Activated CD8-positive, alpha-beta memory T cell treated with anti-CD3 and anti-CD28 coated beads for 1 hour (primary cell): ENCODE measurements around the gene SLC13A2.
"Not testable (repeated sequence)": the region's sequence is repeated elsewhere in the genome, so short reads cannot be mapped to it uniquely, and the experiment has no call there.

ENCODE experiments used
- DNase-seq, 2 donors: peaks; one replicate each; pipeline ENCODE4 v3.0.0-alpha.2; 2020; ENCODE audit warnings: low read depth in 1 of 2; ENCODE audit errors: extremely low read depth in 1 of 2

The SLC13A2 gene

DNA sequence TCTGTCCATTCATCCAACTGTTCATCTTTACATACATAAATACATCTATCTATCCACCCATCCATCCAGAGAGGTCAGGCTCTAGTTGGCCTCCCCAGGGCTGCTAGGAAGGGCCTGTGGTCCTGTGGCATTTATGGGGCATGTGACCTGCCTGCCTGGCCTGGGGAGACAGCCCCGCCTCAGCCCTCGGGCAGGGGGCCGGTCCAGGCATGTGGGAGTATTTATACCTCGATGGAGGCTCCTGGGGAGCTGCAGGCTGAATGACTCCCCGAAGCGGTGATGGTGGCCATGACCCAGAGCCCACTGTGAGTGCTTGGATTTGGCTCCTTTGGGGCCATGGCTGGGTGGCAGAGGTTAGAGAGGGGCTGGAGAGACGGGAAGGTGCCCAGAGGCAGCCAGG is 40.0 kb downstream of the SLC13A2 start:
- no peak for DNase-seq

DNA sequence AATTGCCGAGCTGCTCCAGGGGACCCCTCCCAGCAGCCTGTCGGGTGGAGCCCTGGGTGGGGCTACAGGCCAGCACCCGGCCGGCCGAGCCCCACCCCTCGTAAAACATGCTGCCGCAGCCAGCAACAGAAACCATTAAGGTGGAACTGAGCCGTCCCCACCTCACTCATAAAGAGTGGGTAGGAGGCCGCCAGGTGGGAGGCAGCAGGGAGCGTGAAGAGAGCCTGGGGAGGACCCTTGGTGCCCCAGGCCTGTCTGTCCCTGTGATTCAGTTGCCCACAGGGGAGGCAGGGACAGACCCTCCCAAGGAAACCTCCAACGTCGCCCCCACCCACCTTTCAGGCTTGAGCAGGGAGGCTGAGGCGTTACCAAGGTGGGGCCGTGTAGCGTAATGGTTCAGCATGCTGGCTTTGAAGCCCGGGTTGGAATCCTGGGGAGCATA is 41.1 kb downstream of the SLC13A2 start:
- no peak for DNase-seq

- DNase-seq = no peak
Measured at GRCh38 chr17:28515518-28515917, 42.1 kb downstream of the SLC13A2 start.

DNA sequence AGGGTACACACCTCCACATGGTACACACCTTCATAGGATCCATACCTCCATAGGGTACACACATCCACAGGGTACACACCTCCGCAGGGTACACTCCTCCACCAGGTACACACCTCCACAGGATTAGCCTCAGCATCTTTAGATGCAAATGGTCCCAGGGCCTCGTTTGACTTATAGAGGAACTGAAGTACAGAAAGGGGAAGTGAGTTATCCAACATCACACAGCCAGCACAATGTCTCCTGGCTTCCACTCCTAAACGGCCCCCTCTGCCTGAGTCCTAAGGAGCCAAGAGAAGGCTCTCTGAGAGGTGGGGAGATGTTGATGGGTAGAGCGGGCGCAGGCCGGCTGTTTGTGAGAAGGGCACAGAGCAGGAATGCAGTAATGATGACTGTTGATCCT is 44.7 kb downstream of the SLC13A2 start:
- no peak for DNase-seq

DNA sequence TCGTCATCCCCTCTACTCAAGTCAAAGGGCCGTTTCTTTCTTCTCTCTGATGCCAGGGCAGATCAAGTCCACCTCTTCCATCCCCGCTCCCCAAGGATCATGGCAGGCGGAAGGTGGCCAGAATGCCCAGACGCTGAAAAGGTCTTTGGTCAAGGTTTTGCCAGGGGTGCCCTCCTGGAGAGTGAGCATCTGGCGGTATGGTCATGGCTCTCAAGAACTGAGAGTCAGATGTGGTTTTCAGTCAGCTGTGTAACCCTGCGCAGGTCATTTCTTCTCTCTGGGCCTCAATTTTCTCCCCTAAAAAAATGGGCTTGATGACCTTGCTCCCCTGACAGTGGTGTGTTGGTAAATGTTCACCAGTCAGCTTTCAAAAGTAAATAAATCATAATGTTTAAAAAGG is 45.1 kb downstream of the SLC13A2 start:
- DNase-seq = no peak

DNA sequence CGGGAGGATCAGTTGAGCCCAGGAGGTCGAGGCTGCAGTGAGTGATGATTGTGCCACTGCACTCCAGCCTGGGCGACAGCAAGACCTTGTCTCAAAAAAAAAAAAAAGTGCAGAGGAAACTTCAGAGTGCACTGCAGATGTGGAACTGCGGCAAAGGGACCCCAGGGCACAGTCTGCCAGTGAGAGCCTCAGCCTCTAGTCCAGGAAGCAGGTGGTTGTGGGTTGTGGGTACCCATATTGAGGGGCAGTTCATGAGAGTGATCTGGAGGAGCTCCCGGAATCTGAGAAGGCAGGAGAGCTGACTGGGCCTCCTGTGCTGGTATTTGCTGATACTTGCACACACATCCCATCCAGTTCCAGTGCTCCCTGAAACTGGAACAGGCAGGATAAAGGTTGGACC is 45.8 kb downstream of the SLC13A2 start:
- DNase-seq = no peak

- DNase-seq = no peak
Measured at GRCh38 chr17:28520687-28521086, 47.2 kb downstream of the SLC13A2 start.

DNA sequence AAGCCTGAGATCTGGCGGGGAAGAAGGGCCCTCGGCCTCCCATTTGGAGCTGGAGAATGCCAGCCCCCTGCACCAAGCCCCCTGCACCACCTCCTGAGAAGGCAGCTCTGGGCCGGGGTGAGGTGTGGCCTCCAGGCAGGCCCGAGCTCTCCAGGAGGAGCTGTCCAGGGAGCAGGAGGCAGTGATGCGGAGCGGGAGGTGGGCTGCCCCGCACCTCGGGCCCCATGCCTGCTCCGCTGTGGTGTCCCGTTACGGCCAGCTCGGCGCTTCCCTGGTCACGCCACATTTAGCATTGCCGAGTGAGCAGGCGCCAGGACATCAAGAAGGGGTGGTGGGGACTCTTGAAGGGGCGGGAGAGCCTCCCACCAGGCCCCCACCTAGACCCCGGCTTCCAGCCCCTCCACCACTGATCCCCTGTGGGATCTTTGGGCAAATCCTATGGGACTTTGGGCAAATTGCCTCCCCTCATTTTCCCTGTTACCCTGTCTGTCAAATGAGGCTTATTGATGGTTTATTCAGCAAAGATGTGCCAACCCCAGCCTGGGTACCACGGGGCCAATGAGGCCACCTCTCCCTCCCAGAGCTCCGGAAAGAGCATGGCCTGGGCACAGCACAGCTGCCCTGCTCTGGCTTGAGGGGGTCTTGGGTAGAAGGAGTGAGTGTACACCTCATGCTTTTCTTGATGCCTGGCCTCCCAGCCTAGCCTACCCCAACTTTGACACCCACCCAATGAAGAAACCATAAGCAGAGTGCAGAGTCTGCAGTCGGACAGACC is 48.1 kb downstream of the SLC13A2 start:
- no peak for DNase-seq

DNA sequence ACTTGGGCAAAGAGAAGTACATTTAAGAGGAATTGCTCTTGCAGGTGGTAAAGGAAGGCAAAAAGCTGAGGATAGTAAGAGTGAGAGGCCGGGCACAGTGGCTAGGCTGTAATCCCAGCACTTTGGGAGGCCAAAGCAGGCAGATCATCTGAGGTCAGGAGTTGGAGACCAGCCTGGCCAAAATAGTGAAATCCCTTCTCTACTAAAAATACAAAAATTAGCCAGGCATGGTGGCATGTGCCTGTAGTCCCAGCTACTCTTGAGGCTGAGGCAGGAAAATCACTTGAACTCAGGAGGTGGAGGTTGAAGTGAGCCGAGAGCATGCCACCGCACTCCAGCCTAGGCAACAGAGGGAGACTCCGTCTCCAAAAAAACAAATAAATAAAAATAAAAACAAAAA is 48.8 kb downstream of the SLC13A2 start:
- DNase-seq = not testable (repeated sequence)

GRCh38 chr17:28523186-28523585 is 49.7 kb downstream of the SLC13A2 start:
- DNase-seq = no peak

DNA sequence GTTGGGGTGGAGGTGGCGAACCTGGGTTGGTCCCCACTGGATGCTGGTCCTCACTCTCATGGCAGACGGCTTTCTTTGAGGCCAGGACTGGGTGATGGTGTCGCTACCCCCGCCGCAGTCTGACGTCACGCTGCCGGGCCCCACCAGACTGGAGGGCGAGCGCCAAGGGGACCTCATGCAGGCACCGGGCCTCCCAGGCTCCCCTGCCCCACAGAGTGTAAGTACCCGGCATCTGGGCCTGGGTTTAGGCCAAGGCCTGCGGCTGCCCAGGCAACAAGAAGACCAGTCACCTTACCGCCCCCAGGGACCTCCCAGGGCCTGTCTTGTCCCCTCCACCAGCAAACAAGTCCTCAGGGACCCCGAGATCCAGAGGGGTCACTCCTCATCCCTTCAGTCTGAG is 50.4 kb downstream of the SLC13A2 start:
- DNase-seq = no peak

DNA sequence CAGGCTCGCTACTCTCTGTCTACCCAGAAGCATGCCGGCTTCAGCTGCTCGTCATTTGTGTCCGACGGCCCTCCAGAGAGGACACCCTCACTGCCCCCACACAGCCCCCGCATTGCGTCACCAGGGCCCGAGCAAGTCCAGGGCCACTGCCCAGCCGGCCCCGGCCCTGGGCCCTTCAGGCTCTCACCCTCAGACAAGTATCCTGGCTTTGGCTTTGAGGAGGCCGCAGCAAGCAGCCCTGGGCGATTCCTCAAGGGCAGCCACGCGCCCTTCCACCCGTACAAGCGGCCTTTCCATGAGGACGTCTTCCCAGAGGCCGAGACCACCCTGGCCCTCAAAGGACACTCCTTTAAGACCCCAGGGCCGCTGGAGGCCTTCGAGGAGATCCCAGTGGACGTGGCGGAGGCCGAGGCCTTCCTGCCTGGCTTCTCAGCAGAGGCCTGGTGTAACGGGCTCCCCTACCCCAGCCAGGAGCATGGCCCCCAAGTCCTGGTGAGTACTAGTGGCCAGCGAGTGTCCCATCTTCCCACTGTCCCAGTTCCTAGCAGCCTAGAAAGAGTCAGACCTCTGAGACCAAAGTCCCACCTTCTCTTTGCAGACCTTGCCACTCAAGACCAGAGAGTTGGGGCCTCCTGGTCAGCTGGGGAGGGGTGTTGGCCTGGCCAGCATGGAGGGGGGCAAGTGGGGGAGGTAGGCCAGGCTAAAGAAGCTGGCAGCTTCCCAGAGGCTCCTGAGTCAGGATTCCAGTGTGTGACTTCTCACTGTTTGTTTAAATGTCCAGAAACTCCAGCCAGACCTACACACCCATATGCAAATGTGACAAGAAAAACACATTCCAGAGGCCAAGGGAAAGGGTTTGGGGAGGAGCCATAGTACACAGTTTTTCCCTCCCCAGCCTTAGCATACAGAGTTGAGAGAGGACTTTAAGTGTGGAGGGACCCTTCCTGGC is 51.3 kb downstream of the SLC13A2 start:
- no peak for DNase-seq

GRCh38 chr17:28526381-28526780 is 52.9 kb downstream of the SLC13A2 start:
- no peak for DNase-seq

DNA sequence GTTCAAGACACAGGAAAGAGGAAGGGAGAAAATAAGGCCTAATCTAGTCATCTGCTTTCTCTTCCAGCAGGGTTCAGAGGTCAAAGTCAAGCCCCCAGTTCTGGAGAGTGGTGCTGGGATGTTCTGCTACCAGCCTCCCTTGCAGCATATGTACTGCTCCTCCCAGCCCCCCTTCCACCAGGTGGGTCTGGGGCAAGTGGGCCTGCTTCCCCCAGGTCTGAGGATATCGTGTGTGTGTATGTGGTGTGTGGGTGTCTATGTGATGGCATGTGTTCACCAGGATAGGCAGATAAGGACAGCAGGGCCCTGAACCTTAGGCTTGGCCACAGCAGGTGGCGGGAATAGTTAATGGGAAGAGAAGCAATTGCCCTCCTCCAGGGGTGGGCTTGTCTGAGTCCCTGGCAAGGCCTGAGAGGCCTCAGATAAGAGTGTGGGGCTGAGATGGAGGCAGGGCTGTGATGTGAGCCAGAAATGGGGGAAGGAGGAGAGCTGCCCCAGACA is 53.8 kb downstream of the SLC13A2 start:
- DNase-seq = no peak

DNA sequence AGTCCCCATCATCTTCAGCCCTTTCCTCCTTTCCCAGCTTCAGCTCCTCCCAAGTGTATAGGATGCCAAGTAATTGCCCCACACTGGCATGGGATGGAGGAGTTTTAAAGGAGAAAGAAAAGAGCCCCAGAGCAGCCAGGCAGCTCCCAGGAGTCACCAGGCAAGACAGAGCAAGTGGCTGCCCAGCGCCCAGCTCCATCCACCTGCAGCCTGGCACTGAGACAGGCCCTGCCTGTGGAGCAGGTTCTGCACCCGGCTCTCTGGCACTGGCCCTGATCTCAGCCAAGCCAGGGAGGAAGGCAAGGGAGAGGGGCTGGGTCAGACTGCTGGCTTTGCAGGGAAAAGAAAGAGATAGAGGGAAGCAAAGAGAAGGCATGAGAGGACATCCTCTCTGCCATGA is 54.4 kb downstream of the SLC13A2 start:
- no peak for DNase-seq

- DNase-seq = no peak
Measured at GRCh38 chr17:28528327-28529012, 55.0 kb downstream of the SLC13A2 start.

DNA sequence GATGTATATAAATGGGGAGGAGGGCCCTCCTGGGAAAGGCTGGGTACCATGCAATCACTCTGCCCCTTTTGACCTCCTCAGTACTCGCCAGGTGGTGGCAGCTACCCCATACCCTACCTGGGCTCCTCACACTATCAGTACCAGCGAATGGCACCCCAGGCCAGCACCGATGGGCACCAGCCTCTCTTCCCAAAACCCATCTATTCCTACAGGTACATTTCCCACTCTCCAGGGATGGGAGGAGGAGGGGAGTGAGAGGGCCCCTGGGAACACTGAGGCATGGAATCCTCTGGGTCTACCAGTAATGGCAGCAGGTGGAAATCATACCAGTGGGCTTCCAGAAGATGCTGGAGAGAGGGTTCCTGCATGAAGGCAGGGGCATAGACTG is 55.6 kb downstream of the SLC13A2 start:
- DNase-seq = no peak

GRCh38 chr17:28530250-28530649 is 56.8 kb downstream of the SLC13A2 start:
- no peak for DNase-seq

DNA sequence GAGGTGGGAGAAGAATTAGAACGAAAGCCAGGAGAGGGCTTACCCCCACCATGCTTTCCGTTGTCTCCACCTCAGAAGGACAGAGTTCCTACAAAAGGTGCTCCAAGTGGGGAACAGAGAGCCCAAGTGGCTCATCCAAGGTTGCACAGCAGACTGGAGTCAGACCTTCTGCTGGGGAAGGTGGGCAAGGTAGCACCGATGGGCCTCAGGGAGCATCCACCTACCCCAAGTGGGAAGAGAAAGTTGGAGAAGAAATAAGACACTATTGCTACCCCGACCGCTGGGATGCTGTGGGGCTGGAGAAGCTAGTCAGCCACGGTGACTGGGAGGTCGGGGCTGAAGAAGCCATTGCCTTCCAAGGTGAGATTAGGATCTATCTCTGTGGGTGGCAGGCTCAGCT is 57.5 kb downstream of the SLC13A2 start:
- no peak for DNase-seq

- no peak for DNase-seq
Measured at GRCh38 chr17:28532050-28532960, 58.9 kb downstream of the SLC13A2 start.
